Measurements from ENCODE around the gene CCDC92. TPM values are rescaled to one million over a fixed set of nuclear protein-coding genes. Genes with fewer than 3 reads are reported as not detected.

The CCDC92 gene
- total and polyA plus RNA-seq, 2 of the 13 experiments (the other 11 are each of a cell fraction or from before 2014, with no cell fraction given), result 5.4 to 14.7 TPM

DNA sequence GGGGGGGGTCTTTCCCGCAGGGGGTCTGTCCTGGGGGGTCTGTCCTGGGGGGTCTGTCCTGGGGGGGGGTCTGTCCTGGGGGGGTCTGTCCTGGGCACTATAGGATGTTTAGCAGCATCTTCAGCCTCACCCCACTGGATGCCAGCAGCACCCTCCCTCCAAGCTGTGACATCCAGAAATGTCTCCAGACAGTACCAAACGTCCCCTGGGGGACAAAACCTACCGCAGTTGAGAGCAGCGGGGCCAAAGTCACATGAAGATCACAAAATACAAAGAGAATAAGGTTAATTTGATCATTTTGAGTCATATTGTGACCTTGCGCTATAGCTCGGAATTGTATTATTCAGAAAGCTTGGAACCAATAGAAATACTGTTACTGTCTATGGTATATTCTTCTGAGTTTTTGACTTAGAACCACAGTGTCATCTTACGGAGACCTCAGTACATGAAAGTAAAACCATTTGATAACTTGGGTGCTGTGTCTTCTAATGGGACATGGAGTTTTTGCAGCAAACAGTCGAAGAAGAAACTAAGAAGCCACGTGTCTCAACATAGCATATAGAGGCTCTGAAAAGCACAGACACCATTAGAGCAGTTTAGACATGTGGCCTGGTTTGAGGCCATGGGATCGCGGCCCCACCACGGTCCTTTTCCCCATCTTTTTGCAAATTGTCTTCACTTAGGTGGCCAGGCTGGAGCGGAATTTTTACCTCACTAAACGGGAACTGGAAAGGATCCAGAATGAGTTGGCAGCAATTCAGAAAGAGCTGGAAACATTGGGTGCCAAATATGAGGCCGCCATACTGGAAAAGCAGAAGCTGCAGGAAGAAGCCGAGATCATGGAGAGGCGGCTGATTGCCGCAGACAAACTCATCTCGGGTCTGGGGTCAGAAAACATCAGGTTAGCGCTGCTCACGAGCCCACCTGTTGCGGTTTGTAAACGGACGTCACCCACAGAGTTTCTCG lies 59.9 kb downstream of the CCDC92 start:
- H3K4me2 ChIP-seq (ENCODE audit: low read depth, low read length), result no peak overlapping the region
- intact Hi-C loops (cut with micrococcal nuclease; ENCODE audit: unreplicated experiment) (no loop called here), in situ Hi-C loops (cut with HindIII; ENCODE audit: extremely low pct_ligation_motif_present, low pct_unique_long_range_greater_than_20kb) (no loop called here)
- no peak overlapping the region for H3K4me3 ChIP-seq (replicated peaks in 1 of 3; ENCODE audit: insufficient read depth in 1 of 3, low read depth in 2 of 3, low read length in 3 of 3)
- H3K9me3 ChIP-seq (ENCODE audit: low read length), result no peaks in the 10 kb centered on the region
- ChIA-PET CTCF (ENCODE audit: low intra/inter-chr PET ratio, low total read pairs) (no interaction called here), POLR2A (no interaction called here)
- no TSS peak for BruUV-seq (replicated peaks)
- DNase-seq (ENCODE audit: low spot score) (peak; percentile 40), FAIRE-seq (no peak), ATAC-seq (peak; percentile 12; the same call in 1 of the 3 replicates)
- no peak overlapping the region for H3K9ac ChIP-seq (ENCODE audit: insufficient read depth, low read depth, low read length)
- WGBS (ENCODE audit: low lambda C conversion rate), result 56% methylated on average over 24 of the region's 25 CpGs
- no peaks in the 10 kb centered on the region for H4K20me1 ChIP-seq (ENCODE audit: insufficient read depth, low read length)
- no peak overlapping the region for H3K27ac ChIP-seq (ENCODE audit: extremely low read length, insufficient read depth, low read length)
- H2AFZ ChIP-seq (ENCODE audit: low read length), result no peak overlapping the region
- peaks cover 0 to 6% of the 10 kb centered on the region in 2 experiments; a peak in 2 of 5 replicates for H3K27me3 ChIP-seq (ENCODE audit: control insufficient read depth in 1 of 2, insufficient read depth in 2 of 2, low read length in 2 of 2)
- no peaks in the 10 kb centered on the region for H3K36me3 ChIP-seq (replicated peaks in 1 of 2; ENCODE audit: control insufficient read depth in 1 of 2, insufficient read depth in 2 of 2, low read length in 2 of 2)
- no peaks in the 10 kb centered on the region for H3K79me2 ChIP-seq (ENCODE audit: insufficient read depth, low read length)
- TF ChIP-seq, protein P1, sequence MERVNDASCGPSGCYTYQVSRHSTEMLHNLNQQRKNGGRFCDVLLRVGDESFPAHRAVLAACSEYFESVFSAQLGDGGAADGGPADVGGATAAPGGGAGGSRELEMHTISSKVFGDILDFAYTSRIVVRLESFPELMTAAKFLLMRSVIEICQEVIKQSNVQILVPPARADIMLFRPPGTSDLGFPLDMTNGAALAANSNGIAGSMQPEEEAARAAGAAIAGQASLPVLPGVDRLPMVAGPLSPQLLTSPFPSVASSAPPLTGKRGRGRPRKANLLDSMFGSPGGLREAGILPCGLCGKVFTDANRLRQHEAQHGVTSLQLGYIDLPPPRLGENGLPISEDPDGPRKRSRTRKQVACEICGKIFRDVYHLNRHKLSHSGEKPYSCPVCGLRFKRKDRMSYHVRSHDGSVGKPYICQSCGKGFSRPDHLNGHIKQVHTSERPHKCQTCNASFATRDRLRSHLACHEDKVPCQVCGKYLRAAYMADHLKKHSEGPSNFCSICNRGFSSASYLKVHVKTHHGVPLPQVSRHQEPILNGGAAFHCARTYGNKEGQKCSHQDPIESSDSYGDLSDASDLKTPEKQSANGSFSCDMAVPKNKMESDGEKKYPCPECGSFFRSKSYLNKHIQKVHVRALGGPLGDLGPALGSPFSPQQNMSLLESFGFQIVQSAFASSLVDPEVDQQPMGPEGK (CRISPR knock-in tag; IDR thresholded peaks at IDR 0.05), result peak; percentile 38; the same call in 1 of the 2 replicates
- TF ChIP-seq FLYWCH1 (CRISPR knock-in tag; IDR thresholded peaks at IDR 0.05) (no peak), SRSF1 (optimal IDR thresholded peaks at IDR 0.05; ENCODE audit: low read depth, low read length) (peak; percentile 99), ZSCAN29 (CRISPR knock-in tag; conservative IDR thresholded peaks at IDR 0.05) (no peak)
- TF ChIP-seq, protein P2, sequence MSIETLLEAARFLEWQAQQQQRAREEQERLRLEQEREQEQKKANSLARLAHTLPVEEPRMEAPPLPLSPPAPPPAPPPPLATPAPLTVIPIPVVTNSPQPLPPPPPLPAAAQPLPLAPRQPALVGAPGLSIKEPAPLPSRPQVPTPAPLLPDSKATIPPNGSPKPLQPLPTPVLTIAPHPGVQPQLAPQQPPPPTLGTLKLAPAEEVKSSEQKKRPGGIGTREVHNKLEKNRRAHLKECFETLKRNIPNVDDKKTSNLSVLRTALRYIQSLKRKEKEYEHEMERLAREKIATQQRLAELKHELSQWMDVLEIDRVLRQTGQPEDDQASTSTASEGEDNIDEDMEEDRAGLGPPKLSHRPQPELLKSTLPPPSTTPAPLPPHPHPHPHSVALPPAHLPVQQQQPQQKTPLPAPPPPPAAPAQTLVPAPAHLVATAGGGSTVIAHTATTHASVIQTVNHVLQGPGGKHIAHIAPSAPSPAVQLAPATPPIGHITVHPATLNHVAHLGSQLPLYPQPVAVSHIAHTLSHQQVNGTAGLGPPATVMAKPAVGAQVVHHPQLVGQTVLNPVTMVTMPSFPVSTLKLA (IDR thresholded peaks at IDR 0.05), result peak; percentile 50; the same call in 1 of the 2 replicates
- TF ChIP-seq, protein P3, sequence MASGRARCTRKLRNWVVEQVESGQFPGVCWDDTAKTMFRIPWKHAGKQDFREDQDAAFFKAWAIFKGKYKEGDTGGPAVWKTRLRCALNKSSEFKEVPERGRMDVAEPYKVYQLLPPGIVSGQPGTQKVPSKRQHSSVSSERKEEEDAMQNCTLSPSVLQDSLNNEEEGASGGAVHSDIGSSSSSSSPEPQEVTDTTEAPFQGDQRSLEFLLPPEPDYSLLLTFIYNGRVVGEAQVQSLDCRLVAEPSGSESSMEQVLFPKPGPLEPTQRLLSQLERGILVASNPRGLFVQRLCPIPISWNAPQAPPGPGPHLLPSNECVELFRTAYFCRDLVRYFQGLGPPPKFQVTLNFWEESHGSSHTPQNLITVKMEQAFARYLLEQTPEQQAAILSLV (CRISPR knock-in tag; IDR thresholded peaks at IDR 0.05; ENCODE audit: borderline replicate concordance), result no peak
- peaks cover 10% of the 10 kb centered on the region for H3K4me1 ChIP-seq (ENCODE audit: insufficient read depth, low read length)

Measured in HepG2 (cell line).